GM18907 (cell line): ENCODE data around the gene NAV2.
A peak's percentile ranks its signal among the peaks of the same experiment; 100 is the strongest.

ENCODE experiments used
- ATAC-seq: cut with Tn5 transposase; IDR thresholded peaks from one replicate; pipeline ENCODE4 v1.9.1; 2021; ENCODE audit warnings: mild to moderate bottlenecking, moderate library complexity; ENCODE audit not compliant: unreplicated experiment

NAV2 gene

DNA sequence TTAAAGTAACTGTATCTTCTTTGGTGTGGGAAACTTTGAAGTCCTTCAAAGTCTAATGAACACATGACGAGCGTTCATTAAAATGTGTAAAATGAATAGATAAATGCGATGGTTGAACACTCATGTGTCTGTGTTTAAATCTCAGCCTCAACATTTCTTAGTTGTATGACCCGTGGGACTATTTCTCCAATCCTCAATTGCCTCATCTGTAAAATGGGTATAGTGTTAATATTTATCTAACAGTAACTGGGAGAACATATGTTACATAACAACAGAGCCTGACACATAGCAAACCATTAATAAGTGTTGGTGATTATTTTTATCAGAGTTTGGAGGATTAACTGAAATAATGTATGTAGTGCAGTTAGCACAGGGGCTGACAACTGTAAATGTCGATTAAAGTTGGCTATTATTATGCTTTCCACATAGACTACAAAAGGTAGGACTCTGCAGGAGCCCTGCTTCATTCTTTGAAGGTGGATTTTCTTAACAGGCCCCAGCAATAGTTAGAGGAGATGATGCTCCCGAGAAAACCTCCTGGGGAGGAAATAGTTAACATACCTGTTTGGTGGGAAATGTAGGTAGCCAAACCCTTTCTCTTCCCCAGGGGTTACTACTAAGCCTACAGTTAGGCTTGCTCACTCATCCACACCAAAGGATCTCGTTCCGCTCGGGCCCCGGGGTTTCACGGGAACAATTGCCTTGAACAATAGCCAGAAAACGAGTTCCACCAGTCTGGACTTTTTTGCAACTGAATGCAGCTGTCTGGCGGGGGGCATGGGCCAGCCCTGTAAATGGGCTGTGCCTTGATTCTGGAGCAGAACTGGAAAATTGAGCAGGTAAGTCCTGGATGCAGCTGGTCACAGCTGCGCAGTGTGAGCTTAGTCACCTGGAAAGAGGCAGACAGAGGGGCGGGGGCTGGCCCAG, 314.3 kb downstream of the NAV2 start:
- no peak for ATAC-seq

- ATAC-seq = no peak
These were observed 314.9 kb downstream of the NAV2 start for GRCh38 chr11:20027556-20028013.

- no peak for ATAC-seq
These were observed 316.6 kb downstream of the NAV2 start for GRCh38 chr11:20029193-20029592.

DNA sequence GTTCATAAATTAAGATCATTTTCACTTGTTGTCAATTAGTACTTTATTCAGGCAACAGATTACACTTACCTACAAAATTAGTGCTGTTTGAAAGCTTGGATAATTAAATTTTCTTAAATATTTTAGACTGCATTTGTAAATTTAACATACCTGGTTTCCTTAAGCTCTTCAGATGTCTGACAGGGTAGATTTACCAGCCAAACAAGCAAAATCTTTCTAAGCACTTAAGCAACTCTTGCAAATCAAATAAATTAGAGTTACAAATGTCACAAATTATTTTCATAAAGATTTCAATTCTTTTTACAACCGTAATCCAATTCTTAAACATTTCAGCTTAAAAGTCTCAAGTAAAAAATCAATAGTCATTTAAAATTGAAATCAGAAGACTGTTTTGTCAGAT, 317.8 kb downstream of the NAV2 start:
- ATAC-seq = no peak

- no peak for ATAC-seq
These were observed 318.7 kb downstream of the NAV2 start for GRCh38 chr11:20031155-20032001.

GRCh38 chr11:20032127-20032526, 319.5 kb downstream of the NAV2 start:
- ATAC-seq = no peak

- no peak for ATAC-seq
These were observed 320.1 kb downstream of the NAV2 start for GRCh38 chr11:20032577-20033260.

- ATAC-seq = no peak
These were observed 321.2 kb downstream of the NAV2 start for GRCh38 chr11:20033806-20034205.

GRCh38 chr11:20034941-20035340, 322.3 kb downstream of the NAV2 start:
- no peak for ATAC-seq

DNA sequence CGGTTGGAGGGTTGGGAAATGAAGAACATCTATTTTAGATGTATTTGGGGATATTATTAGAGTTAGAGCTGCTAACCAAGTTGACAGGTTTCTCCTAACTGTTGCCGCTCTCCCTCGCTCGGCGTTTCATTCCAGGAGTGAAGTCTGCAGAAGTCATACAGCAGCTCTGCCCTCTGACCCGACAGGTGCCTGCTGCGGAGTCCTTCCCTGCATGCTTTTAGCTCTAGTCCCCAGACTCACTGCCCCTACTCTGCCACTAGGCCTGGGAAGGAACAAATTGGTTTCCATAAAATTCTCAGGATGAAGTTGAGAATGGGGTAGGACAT, 322.7 kb downstream of the NAV2 start:
- ATAC-seq = no peak

DNA sequence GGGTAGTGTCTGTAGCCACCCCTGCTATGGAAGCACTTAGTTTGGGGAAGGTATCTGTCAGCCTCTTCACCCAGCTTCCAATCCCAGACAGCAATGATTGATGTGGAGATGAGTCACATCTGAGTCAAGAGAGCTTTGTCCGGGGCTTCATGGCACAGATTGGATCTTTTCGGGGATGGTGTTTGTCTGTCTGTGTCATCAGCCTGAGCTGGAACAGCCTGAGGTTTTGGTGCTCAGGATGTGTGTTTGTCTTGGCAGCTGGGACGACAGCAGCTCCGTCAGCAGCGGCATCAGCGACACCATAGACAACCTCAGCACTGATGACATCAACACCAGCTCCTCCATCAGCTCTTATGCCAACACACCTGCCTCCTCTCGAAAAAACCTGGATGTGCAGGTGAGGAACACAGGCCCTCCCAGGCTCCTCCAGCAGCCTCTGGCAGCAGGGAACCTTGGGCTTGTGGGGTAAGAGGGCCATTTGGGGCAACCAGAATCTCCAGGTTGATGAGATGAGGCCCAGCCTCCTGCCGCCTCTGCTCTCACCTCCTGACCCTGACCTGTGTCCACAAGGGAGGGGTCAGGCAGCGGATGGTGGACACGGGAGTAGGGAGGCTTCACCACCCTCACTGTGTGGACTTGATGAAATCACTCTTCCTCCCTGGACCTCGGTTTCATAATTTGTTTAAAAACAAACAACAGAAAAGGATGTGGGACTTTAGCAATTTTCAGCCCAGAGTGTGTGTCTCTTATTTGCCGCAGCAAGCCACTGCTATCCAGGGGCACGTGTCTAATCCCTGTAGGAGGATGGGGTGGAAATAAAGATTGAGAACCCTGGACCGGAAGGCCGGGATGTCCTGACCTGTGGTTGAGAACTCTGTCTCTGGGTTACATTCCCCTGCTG, 323.3 kb downstream of the NAV2 start:
- no peak for ATAC-seq

- no peak for ATAC-seq
These were observed 324.1 kb downstream of the NAV2 start for GRCh38 chr11:20036626-20037335.

GRCh38 chr11:20037396-20038153, 324.9 kb downstream of the NAV2 start:
- peak; percentile 61 for ATAC-seq

DNA sequence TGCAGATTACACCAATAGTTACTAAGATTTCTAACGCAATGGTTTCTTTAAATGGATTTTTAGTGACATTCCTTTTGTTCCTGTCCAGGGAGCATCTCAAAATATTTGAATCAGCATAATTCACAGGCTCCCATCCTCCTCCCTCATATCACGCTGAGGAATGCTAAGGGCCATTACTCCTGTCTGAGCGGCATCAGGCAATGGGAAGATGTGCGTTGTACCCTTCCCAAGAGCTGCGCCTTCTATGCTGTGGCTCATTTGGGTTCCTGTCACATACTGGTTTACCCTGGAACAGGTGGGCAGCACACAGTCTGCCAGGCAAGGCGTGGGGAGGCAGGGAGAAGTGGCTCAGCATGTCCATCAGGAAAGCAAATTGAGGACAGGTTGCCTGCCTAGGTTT, 325.8 kb downstream of the NAV2 start:
- no peak for ATAC-seq

- ATAC-seq = no peak
These were observed 326.3 kb downstream of the NAV2 start for GRCh38 chr11:20038972-20039371.

DNA sequence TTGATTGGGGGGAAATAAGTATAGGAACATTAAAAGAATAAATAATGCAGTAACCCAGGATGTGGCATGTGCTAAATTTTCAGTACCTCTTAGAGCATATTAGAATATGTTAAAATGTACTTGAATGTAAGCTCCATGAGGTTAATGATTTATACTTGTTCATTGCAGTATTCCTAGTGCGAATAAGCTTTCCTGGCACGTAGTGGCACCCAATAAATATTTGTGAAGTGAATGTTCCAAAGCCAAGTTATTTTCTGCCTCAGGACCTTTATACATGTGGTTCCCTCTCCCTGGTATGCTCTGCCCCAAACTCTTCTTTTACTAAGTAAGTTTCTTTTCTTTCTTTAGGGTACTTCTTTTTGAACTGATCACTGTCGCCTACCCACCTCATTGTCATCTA, 328.9 kb downstream of the NAV2 start:
- no peak for ATAC-seq

GRCh38 chr11:20042045-20042639, 329.5 kb downstream of the NAV2 start:
- no peak for ATAC-seq

- ATAC-seq = no peak
These were observed 330.2 kb downstream of the NAV2 start for GRCh38 chr11:20042811-20043341.
